GM18909 (cell line): ENCODE results near the gene PLCL1.
"Not testable (repeated sequence)": the region's sequence is repeated elsewhere in the genome, so short reads cannot be mapped to it uniquely, and the experiment has no call there.

ENCODE experiments used
- ATAC-seq: cut with Tn5 transposase; IDR thresholded peaks from one replicate; pipeline ENCODE4 v1.9.1; 2021; ENCODE audit warnings: mild to moderate bottlenecking; ENCODE audit not compliant: unreplicated experiment, poor library complexity

The PLCL1 gene

DNA sequence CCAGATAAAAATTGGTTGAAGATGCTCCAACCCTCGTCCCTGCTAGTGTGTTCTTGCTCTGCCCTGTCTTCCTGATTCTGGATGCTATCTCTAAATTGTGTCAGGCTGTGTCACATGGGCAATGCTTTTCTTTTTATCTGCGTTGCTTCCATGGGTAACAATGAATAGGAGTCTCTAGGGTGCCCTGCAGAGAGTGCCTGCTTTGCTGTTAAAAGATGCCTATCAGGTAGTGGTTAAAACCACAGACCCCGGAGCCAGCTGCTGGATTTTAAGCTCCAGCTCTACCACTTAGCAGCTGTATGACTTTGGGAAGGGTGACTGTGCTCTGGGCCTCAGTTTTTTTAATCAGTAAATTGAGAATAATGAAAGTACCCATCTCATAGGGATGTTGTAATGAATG lies 340.3 kb downstream of the PLCL1 start:
- ATAC-seq = no peak

DNA sequence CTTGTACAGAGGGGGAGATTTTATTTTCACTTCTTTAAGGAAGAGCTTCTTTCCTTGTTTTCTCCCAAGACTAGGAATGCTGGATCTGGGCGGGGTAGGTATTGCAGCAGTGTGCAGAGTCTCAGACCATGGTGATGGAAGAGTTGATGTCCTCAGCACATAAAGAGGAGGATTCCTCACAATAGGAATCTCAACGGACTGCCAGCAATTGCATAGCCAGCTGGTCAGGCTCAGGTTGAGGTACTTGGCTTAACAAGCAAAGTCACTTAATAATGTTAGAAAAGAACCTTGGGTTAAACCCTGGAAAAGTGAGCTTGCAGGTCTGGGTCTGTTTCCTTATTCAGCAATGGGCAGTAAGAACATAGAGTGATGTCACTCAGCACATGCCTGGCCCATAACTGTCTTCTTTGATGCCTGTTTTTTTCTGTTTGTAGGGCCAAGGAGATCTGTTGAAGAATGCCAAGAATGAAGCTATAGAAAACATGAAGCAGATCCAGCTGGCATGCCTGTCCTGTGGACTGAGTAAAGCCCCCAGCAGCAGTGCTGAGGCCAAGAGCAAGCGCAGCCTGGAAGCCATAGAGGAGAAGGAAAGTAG lies 342.1 kb downstream of the PLCL1 start:
- ATAC-seq = no peak

DNA sequence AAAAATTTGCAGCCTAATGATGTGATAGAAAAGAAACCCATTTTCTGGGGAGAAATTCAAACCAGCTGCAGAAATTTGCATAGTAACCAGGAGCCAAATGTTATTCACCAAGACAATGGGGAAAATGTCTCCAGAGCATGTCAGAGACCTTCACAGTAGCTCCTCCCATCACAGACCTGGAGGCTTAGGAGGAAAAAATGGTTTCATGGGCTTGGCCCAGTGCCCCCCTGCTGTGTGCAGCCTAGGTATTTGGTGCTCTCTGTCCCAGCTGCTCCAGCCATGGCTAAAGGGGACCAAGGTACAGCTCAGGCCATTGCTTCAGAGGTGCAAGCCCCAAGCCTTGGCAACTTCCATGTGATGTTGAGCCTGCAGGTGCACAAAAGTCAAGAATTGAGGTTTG lies 352.9 kb downstream of the PLCL1 start:
- no peak for ATAC-seq

DNA sequence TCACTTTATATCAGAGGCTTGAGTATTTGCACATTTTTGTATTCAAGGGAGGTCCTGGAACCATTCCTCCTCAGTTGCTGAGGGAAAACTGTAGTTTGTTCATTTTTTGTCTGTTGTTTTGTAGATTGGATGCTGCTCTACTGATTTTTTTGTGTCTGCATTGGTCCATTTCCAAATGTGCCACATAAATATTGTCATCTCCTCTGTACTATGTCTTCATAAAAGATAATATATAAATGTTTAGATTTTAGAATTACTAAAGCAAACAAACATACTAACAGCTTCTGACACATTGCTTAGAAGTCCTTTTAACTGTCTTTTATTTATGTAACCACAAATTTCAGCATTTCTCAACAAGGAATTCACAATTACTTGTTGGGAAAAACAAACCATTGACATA lies 356.8 kb downstream of the PLCL1 start:
- ATAC-seq = no peak

DNA sequence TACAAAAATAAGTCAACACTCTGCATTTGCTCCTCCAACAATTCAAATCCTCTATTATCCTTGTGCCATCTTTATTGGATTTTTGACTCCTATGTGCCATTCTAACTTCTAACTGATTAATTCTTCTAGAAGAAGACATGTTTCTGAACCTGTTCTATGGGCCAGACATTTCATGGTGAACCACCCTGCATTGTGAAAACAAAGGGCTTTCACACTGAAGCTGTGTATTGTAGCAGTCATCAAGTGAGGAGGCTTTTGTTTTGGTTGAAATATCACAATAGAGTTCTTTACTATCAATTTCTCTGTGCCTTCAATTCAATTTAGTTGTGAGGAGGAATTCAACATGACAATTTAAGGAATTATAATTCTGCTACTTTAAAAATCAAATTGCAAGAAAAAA lies 357.9 kb downstream of the PLCL1 start:
- ATAC-seq = no peak

DNA sequence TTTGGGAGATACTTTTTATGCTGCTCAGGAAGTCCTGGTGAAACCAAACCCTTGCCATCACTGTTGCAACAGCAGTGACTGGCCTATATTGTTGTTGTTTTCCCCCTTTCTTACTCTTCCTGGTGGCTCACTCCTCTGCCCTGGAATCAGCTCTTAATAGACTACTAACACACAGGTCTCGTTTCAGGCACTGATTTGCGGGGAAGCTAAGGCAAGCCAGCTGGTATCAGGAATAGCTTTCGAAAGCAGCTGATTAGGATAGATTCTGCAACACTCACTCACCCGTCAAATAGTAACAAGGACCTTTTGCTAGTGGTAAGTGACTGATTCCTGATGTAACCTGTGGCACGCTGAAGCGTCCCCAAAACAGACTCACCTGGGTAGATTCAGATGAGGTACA lies 360.4 kb downstream of the PLCL1 start:
- no peak for ATAC-seq

DNA sequence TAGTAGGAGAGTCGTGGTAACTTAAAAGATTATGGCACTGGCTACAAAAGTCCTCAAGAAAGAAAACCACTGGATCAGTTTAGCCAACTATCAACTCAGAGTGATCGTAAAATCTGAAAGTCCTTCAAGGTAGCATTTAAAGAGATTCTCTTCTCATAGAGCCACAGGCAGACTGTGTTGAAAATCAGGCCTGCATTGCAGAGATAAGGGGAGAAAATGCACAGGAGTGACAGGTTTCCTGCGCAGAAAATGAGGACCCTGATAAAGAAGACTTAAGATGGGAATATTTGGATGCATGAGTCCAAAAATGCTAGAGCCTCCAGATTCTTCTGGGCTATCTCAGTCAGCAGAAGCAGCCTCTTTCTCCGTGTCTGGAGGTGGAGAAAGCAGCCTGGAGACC lies 360.9 kb downstream of the PLCL1 start:
- ATAC-seq = no peak

DNA sequence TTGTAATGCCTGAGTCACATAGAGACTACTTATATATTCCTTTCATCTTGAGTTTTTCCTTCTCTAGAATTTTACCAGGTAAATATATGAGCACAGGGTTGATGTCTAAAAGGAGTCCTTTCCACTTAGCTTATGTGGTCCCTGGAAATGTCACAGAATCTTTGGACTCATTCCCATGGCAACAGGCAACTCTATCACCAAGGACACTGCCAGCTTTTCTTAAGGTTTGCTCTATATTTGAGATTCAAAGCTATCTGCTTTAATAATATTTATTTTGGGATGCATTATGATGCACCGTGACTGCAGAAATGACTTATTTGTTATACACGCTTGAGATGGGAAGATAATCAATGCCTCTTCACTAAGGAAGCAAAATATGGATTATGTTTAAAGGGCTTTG lies 363.0 kb downstream of the PLCL1 start:
- ATAC-seq = no peak

DNA sequence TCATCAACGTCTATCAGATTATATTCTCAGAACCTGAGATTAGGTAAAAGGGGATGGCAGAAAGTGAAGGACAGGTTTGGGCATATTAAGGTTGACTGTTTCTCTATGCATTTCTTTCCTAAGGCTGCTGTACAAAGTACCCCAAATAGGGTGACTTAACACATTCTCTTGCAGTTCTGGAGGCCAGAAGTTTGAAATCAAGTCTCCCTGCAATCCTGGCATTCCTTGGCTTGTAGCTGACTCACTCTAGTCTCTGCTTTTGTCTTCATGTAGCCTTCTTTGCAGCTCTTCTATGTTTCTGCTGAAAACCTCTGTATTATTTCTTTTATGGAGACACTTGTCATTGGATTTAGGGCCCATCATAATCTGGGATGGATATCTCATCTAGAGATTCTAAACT lies 364.3 kb downstream of the PLCL1 start:
- ATAC-seq = no peak

DNA sequence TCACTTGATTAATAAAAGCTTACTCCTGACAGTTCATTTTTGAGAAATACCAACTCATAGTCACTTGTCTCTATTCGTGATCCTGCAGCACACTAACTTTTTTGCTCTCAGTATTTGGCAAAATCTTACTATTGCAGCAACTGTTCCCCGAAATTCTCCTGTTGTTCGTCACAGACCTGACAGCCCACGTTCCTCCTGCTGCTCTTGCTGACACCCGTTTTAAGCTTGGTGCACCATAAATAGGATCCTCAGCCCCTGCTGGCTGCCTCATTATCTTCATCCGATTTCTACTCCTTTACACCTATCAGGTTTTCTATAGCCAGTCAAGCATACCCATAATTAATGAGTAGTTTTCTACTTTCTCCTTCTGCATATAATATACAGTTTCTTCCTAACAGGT lies 368.8 kb downstream of the PLCL1 start:
- ATAC-seq = no peak

DNA sequence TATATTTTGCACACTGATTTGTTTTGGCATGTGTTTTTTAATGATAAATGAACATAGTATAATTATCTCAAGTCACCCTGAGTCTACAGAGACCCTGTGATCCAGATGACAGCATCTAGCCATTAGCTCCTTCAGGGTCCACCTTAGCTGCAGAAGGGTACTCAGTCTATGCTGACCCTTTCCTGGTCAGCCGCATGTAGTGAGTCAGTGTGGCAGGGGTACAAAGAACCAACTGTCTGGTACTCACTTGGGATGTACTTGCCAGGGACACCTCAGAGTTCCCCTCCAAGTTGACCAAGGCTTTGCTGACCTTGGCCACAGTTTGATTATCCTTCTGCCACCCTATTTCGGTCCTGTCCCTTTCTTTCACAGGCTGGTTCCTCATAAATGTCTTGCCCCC lies 369.5 kb downstream of the PLCL1 start:
- no peak for ATAC-seq

DNA sequence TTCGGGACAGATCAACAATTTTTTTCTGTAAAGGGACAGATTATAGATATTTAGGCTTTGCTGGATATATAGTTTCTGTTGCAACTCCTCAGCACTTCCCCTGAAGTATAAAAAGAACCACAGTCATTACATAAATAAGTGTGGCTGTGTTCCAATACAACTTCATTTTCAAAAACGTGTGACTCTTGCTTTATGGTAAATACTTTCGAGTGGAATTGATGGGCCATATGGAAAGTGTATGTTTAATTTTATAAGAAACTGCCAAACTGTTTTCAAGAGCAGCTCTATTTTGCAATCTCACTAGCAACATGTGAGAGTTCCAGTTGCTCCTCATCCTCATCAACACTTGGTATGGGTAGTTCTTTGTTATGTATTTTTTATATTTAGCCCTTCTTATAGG lies 370.9 kb downstream of the PLCL1 start:
- no peak for ATAC-seq

DNA sequence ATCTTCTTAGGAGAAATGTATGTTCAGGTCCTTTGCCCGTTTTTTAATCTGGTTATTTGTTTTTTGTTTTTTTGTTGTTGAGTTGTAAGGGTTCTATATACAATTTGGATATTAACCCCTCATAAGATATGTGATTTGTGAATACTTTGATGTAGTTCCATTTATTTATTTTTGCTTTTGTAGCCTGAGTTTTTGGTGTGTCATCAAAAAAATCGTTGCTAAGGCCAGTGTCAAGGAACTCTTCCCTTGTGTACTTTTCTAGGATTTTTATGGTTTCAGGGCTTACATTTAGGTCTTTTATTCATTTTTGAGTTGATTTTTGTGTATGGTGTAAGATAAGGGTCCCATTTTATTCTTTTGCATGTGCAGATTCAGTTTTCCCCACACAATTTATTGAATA lies 372.6 kb downstream of the PLCL1 start:
- no peak for ATAC-seq

DNA sequence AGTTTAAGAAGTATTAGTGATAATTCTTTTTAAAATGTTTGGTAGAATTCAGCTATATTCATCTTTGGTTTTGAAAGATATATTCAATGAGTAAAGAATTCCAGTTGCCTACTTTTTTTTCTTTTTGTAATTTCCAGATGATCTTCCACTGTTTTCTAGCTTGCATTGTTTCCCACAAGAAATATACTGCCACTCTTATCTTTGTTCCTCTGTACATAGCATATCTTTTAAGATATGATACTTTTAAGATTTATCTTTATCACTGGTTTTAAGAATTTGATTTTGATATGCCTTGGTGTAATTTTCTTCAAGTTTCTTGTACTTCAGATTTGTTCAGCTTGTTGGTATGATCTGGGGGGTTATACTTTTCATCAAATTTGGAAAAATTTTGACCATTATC lies 374.4 kb downstream of the PLCL1 start:
- no peak for ATAC-seq

DNA sequence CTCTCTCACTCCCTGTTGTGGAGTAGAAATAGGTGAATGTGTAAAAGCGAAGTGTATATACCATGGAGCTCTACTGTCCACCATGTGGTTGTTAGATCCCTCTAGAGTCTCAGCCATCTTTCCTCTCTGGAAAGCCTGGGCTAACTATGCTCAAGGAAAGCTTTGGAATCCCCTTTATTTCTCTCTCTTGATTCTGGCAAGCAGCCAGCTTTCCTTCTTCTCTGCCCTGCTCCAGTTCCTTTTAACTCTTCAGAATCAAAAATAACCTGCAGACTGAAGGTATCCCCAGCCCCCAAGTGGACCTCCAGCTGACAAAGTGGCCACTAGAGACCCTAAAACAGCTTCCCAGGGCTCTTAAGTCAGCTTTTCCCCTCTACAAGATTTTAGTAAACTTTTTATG lies 381.9 kb downstream of the PLCL1 start:
- ATAC-seq = no peak

DNA sequence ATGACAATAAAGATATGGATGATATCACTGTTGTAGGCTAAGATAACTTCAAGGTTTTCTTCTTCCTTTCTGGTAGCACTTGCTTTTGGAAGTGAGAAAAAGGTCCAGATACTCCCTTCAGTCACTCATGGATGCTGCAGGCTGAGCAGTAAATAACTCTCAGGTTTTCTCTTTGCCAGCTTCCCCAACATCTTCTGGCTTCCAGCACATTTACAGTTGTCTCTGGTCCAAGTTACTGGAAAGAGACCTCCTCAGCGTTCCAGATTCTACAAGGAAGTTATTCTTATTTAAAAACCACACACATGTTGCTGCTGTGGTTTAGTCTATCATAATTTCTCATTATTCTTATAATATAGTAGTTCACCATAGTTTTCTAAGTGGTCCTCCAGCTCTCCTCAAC lies 383.4 kb downstream of the PLCL1 start:
- no peak for ATAC-seq

DNA sequence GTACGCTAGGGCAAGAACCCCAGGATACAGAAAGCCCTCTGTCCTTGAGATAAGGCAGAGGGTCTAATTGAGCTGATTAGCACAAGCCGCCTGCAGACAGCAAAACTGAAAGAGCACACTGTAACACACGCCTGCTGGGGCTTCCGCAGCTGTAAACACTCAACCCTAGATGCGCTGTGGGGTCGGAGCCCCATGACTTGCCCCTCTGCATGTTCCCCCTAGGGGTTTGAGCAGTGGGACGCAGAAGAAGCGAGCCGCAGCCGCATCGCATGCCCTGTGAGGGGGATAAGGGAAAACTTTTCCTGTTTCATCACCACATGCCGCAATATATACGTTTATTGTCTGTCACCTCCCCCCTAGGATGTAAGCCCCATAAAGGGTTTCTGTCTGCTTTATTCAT lies 384.6 kb downstream of the PLCL1 start:
- ATAC-seq = no peak

DNA sequence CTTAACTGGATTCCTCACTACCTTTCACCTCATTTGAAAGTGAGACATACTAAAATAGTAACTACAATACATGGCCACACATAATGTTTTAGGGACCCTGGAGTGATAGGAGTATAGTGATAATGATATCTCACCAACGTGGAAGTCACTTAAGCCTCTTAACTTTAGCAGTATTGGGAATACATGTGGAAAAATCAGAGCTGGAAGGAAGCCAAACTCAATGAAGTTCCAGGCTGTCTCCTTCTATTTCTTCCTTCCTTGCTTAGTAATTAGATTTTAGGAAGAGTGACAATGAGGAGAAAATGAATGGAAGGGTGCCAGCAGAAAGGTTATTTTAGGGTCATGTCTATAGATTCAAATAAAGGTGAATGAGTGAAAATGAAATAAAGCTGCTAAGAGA lies 387.3 kb downstream of the PLCL1 start:
- ATAC-seq = no peak

DNA sequence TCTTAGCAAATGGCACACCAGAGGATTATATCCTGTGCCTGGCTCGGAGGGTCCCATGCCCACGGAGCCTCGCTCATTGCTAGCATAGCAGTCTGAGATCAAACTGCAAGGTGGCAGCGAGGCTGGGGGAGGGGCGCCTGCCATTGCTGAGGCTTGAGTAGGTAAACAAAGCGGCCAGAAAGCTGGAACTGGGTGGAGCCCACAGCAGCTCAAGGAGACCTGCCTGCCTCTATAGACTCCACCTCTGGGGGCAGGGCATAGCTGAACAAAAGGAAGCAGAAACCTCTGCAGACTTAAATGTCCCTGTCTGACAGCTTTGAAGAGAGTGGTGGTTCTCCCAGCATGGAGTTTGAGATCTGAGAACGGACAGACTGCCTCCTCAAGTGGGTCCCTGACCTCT lies 392.2 kb downstream of the PLCL1 start:
- ATAC-seq = not testable (repeated sequence)
